ENCODE data around the gene CNPY3. TPM values are rescaled to one million over a fixed set of nuclear protein-coding genes. Genes with fewer than 3 reads are reported as not detected.
A peak's percentile ranks its signal among the peaks of the same experiment; 100 is the strongest.

Gene CNPY3
- polyA plus RNA-seq, 1 of the 3 experiments (the other 2 are of a cell fraction) = 77.5 TPM

GRCh38 chr6:42969934-42970333 is 40.7 kb downstream of the CNPY3 start:
- H3K79me2 ChIP-seq (ENCODE audit: insufficient read depth) = peaks cover 3% of the 10 kb centered on the region; the same call in 1 of the 2 replicates
- no peak overlapping the region for H3K4me2 ChIP-seq
- WGBS (ENCODE audit: low lambda C conversion rate) = 100% methylated on average over 4 of the region's 4 CpGs
- no peaks in the 10 kb centered on the region for H3K9me3 ChIP-seq
- no peak for TF ChIP-seq FOSL2 (IDR thresholded peaks at IDR 0.05; ENCODE audit: borderline replicate concordance, low read depth)
- no peak overlapping the region for H2AFZ ChIP-seq (ENCODE audit: low read depth)
- peaks cover 0 to 30% of the 10 kb centered on the region in 2 experiments for H3K36me3 ChIP-seq (replicated peaks in 1 of 2; ENCODE audit: control insufficient read depth in 1 of 2, insufficient read depth in 2 of 2, low read length in 1 of 2)
- H3K9me2 ChIP-seq = no peaks in the 10 kb centered on the region
- H3K27me3 ChIP-seq (ENCODE audit: insufficient read depth) = no peaks in the 10 kb centered on the region
- no peak overlapping the region for H3K4me3 ChIP-seq (ENCODE audit: low read depth in 2 of 2, low read length in 1 of 2)
- POLR2A ChIA-PET = interaction anchor here (1.0 to 1.5 kb wide), 3 partner anchors 9 to 40 kb away, joined by 3 to 5 read pairs (median 5); partner anchors contain the start of genes CNPY3 and PEX6
- peaks cover 0 to 9% of the 10 kb centered on the region in 2 experiments; a peak in 3 of 4 replicates for H3K4me1 ChIP-seq (ENCODE audit: control insufficient read depth in 1 of 2, insufficient read depth in 2 of 2, low read depth in 1 of 2, low read length in 1 of 2)
- CTCF ChIA-PET = interaction anchor here (1.2 to 1.7 kb wide), 2 partner anchors 9 to 71 kb away, joined by 4 to 5 read pairs; partner anchors contain the start of gene PEX6
- H4K20me1 ChIP-seq (ENCODE audit: insufficient read depth) = no peaks in the 10 kb centered on the region
- H3K9ac ChIP-seq = no peak overlapping the region
- H3K27ac ChIP-seq (ENCODE audit: low read depth in 2 of 2, low read length in 1 of 2) = no peak overlapping the region
- DNase-seq = no peak
- peaks cover 10% of the 10 kb centered on the region for H3F3A ChIP-seq (replicated peaks; ENCODE audit: insufficient read depth)

- Histone ChIP-seq H3K4me3 (ENCODE audit: low read depth in 2 of 2, low read length in 1 of 2) (no peak overlapping the region), H3K4me2 (no peak overlapping the region), H3K79me2 (ENCODE audit: insufficient read depth) (peaks cover 11% of the 10 kb centered on the region), H3K27ac (ENCODE audit: low read depth in 2 of 2, low read length in 1 of 2) (peak overlapping the region in 1 of 2 experiments; percentile 44; a peak in 2 of 4 replicates), H3F3A (replicated peaks; ENCODE audit: insufficient read depth) (peaks cover 10% of the 10 kb centered on the region), H4K20me1 (ENCODE audit: insufficient read depth) (no peaks in the 10 kb centered on the region), H3K36me3 (replicated peaks in 1 of 2; ENCODE audit: control insufficient read depth in 1 of 2, insufficient read depth in 2 of 2, low read length in 1 of 2) (peaks cover 0 to 22% of the 10 kb centered on the region in 2 experiments), H3K4me1 (ENCODE audit: control insufficient read depth in 1 of 2, insufficient read depth in 2 of 2, low read depth in 1 of 2, low read length in 1 of 2) (peaks cover 0 to 9% of the 10 kb centered on the region in 2 experiments; a peak in 3 of 4 replicates), H3K9me2 (no peaks in the 10 kb centered on the region), H3K27me3 (ENCODE audit: insufficient read depth) (no peaks in the 10 kb centered on the region), H3K9ac (no peak overlapping the region), H2AFZ (ENCODE audit: low read depth) (no peak overlapping the region), H3K9me3 (no peaks in the 10 kb centered on the region)
- POLR2A ChIA-PET = interaction anchor here (0.9 to 1.5 kb wide), 3 partner anchors 8 to 43 kb away, joined by 3 to 5 read pairs (median 5); partner anchors contain the start of genes KLHDC3, MEA1 and PEX6
- CTCF ChIA-PET = interaction anchor here (1.2 to 1.7 kb wide), 2 partner anchors 8 to 72 kb away, joined by 4 to 5 read pairs; partner anchors contain the start of gene PEX6
- peak; percentile 63 for TF ChIP-seq FOSL2 (IDR thresholded peaks at IDR 0.05; ENCODE audit: borderline replicate concordance, low read depth)
- TF ChIP-seq PBX3 (IDR thresholded peaks at IDR 0.05) = peak; percentile 31; the same call in 1 of the 2 replicates
- TF ChIP-seq EZH2phosphoT487 (IDR thresholded peaks at IDR 0.05; ENCODE audit: borderline replicate concordance, low read depth) = no peak
- no peak for TF ChIP-seq POLR2AphosphoS5 (IDR thresholded peaks at IDR 0.05; ENCODE audit: low read depth, low read length)
- peak; percentile 67 for TF ChIP-seq JUND (IDR thresholded peaks at IDR 0.05)
- no peak for TF ChIP-seq YY1 (IDR thresholded peaks at IDR 0.05; ENCODE audit: low read depth)
- no peak for DNase-seq
- 77% methylated on average over 4 of the region's 4 CpGs for whole genome bisulfite sequencing (ENCODE audit: low lambda C conversion rate)
Observed at GRCh38 chr6:42970871-42971612, 41.8 kb downstream of the CNPY3 start.

- H3K9me3 ChIP-seq = no peaks in the 10 kb centered on the region
- H3K4me2 ChIP-seq = no peak overlapping the region
- peaks cover 5 to 16% of the 10 kb centered on the region in 2 experiments for H3K36me3 ChIP-seq (replicated peaks in 1 of 2; ENCODE audit: control insufficient read depth in 1 of 2, insufficient read depth in 2 of 2, low read length in 1 of 2)
- ChIA-PET CTCF (interaction anchor here (1.4 kb wide), 1 partner anchor 8 kb away, joined by 4 read pairs; no protein-coding TSS in a partner anchor), POLR2A (no interaction called here)
- no peaks in the 10 kb centered on the region for H3K27me3 ChIP-seq (ENCODE audit: insufficient read depth)
- H3K27ac ChIP-seq (ENCODE audit: low read depth in 2 of 2, low read length in 1 of 2) = peak overlapping the region in 1 of 2 experiments; percentile 44; a peak in 2 of 4 replicates
- no peaks in the 10 kb centered on the region for H4K20me1 ChIP-seq (ENCODE audit: insufficient read depth)
- no peak overlapping the region for H2AFZ ChIP-seq (ENCODE audit: low read depth)
- H3K79me2 ChIP-seq (ENCODE audit: insufficient read depth) = peaks cover 19% of the 10 kb centered on the region
- DNase-seq = no peak
- no peak overlapping the region for H3K4me3 ChIP-seq (ENCODE audit: low read depth in 2 of 2, low read length in 1 of 2)
- peaks cover 10% of the 10 kb centered on the region for H3F3A ChIP-seq (replicated peaks; ENCODE audit: insufficient read depth)
- no peak overlapping the region for H3K9ac ChIP-seq
- TF ChIP-seq IRF3 (IDR thresholded peaks at IDR 0.05; ENCODE audit: low read depth, low read length) = no peak
- TF ChIP-seq PBX3 (IDR thresholded peaks at IDR 0.05) = no peak
- no peak for TF ChIP-seq RXRA (IDR thresholded peaks at IDR 0.05; ENCODE audit: borderline replicate concordance, low read depth)
- 86% methylated on average over 3 of the region's 3 CpGs for WGBS (ENCODE audit: low lambda C conversion rate)
- peaks cover 0 to 9% of the 10 kb centered on the region in 2 experiments; a peak in 3 of 4 replicates for H3K4me1 ChIP-seq (ENCODE audit: control insufficient read depth in 1 of 2, insufficient read depth in 2 of 2, low read depth in 1 of 2, low read length in 1 of 2)
- no peaks in the 10 kb centered on the region for H3K9me2 ChIP-seq
Observed at GRCh38 chr6:42971746-42972327, 42.6 kb downstream of the CNPY3 start.
